ENCODE data around the gene MBLAC1.

MBLAC1 gene, protein sequence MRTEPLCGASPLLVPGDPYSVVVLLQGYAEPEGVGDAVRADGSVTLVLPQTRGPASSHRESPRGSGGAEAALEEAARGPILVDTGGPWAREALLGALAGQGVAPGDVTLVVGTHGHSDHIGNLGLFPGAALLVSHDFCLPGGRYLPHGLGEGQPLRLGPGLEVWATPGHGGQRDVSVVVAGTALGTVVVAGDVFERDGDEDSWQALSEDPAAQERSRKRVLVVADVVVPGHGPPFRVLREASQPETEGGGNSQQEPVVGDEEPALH

DNA sequence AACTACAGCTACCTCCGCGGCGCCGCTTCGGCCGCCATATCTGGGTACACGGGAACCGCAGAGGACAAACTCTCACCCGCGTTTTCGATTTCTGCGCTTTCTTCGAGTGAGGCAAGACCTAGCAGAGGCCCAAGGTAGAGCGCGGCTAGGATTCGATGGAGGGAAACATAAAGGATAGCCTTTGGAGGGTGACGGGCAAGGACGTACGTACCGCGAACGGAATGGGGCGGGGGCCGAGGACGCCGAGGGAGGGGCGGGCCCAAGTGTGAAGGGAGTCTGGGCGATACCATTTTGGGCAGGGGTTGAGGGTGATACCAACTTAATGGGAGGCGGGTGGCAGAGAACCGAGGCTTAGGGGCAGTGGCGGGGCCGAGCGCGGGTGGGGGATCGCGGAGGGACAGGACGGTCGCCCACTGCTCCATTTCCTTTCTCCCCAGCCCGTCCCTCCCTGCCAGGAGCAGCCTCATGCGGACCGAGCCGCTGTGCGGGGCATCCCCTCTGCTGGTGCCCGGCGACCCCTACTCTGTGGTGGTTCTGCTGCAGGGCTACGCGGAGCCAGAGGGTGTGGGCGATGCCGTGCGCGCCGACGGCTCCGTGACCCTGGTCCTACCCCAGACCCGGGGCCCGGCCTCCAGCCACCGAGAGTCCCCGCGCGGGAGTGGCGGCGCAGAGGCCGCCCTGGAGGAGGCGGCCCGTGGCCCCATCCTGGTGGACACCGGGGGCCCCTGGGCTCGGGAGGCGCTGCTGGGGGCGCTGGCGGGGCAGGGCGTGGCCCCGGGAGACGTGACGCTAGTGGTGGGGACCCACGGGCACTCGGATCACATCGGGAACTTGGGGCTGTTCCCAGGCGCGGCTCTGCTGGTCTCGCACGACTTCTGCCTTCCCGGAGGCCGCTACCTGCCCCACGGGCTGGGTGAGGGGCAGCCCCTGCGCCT lies at the start of gene MBLAC1:
Gene MBLAC1, plus strand, starts transcription at position 37 of the 935 bp plus-strand sequence. Its CDS starts 429 bp downstream, at position 466.
- DNase-seq, result peak; percentile 80 to 84

DNA sequence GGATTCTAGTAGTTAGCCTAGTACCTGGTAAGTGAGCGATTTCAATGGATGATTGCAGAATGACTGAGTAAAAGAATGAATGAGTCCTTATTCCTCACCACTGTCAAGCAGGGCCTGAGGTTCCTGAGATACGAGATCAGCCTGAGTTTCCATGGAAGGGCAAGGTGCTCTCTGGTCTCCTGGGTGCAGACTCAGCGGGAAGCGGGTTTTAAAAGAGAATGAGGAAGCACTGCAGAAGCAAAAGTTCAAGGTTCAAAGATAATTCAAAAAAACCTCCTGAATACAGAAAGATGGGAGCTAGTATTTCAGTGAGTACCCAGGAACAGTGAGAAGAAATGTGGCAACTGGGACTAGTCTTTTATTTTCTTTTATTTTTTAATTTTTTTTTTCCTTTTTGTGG lies 49.6 kb upstream of the MBLAC1 start:
- no peak for DNase-seq

DNA sequence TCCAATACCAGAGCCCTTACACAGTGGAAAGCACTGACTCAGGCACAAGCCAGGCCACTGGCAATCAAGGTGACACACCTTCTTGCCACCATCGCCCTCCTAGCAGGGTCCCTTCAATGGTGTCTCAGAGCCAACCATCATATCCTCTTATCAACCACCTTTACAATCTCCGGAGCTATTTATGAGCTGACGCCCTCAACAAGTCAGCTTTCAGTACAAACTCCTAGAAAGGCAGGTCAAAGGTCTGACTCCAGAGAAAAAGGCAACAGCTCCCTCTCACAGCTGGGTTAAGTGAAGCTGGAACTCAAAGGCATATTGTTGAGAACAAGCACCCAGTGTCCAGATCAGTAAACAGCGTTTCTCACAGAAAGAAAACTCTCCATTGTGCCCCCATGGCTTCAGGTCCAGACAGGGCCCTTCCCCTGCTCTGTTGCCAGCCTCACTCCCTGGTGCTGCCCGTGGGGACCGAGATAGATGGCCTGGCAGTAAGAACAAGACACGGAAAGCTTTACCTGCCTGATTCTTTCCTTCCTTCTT lies 47.7 kb upstream of the MBLAC1 start:
- DNase-seq, result no peak

DNA sequence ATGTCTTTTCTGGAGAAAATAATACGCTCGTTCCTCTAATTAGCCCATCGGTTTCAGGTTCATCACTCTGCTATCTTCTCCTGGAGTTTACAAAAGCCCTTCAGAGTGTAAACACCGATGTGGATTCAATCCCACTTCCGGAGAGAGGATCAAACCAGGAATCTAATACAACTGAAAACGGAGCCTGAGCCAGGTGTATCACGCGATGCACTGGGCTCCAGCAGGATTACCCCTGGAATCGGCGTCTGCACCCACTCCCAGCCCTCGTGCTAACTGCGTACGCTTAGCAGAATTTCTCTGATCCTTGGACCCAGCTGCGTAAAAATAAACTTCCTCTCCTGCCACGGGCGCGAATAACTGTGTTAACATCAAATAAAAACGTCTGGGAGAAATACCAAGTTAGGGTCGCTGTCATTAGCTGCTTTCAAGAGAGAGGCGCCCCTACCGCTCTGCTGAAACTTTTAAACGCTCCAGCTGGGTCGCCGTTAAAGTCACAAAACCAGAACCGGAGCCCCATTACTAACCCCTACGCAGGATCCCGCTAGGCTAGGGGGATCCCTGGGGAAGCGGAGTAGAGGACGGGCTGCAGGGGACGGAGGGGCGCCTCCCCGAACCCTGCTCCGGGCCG lies 45.7 kb upstream of the MBLAC1 start:
- DNase-seq, result no peak

DNA sequence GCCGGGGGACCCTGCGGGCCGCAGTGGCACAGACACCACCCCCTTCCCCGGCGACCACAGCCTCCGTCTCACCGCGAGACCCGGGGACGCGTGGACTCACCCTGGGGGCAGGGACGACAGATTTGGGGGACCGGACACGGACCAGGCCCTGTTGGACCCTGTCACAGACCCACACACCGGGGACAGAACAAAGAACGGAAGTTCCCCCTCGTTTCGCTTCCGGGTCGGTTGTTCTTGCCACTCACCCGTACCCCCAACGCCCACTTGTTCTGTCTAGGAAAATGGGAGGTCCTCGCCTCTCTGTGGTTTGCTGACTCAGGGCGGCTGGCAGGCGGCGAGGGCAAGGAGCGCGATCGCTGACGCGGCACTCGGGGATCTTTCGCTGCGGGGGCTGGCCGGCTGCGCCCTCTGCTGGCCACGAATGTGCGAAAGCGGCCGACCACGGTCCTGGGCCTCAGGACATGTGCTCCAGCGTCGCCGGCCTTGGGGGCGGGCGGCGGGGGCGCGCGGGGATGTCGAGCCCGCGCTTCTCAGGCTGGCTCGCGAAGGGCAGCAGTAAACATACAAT lies 45.1 kb upstream of the MBLAC1 start, which contains the start of gene ZNF3:
Gene ZNF3, minus strand, starts transcription at position 189 of the 568 bp plus-strand sequence. CDS start 4,366 bp downstream, outside the sequence.
- peak; percentile 91 to 98 for DNase-seq

DNA sequence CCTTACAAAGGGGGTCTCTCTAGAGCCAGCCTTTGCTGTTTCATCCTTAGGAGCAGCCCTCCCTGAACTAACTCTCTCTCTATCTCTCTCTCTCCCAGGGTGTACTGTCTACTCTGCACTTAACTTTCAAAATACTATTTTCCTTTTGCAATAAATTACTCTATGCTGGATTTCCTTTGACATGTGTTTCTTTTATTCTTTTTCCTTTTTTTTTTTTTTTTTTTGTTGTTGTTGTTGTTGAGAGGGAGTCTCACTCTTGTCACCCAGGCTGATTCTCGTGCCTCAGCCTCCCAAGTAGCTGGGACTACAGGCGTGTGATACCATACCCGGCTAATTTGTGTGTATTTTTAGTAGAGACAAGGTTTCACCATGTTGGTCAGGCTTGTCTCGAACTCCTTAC lies 43.8 kb upstream of the MBLAC1 start:
- DNase-seq, result no peak

DNA sequence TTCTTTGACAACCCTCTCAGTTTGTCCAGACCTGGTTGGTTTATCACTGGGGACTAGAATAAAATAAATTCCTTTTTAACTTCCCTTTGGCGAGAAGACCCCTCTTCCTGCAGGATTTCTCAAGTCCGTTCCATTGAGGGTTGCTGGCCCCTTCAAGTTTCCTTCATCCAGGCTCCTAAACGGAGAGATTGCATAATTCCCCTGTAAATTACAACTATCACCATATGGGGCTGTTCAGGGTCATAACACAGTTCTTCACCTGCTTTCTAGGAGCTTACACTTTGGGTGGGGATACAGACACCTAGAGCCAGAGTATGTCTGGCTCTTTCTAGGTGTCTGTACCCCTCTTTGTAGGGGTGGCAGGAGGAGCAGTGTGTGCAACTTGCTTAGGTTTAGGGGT lies 41.3 kb upstream of the MBLAC1 start:
- DNase-seq, result no peak

DNA sequence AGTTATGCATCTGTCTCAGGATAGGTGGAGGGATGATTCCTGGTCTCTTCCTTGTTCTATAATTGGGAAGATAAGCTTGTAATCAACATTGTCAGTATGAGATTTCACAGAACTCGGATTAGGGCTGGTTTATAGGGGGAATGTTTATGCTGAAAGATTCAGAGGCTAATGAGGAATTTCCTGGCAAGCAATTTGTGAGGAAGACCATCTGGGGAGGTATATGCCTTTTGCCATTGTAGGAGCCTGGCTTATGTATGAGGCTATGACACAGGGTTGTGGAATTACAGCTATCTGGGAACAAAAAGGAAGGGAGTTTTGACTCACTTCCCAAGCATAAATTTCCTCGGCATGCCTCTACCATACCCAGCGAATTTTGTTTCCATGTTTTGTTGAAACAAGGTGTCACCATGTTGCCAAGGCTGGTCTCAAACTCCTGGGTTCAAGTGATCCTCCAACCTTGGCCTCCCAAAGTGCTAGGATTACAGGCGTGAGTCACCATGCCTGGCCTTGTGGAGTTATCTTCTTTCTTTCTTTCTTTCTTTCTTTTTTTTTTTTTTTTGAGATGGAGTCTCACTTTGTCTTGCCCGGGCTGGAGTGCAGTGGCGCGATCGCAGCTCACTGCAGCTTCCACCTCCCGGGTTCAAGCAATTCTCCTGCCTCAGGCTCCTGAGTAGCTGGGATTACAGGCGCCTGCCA lies 39.6 kb upstream of the MBLAC1 start:
- no peak for DNase-seq

DNA sequence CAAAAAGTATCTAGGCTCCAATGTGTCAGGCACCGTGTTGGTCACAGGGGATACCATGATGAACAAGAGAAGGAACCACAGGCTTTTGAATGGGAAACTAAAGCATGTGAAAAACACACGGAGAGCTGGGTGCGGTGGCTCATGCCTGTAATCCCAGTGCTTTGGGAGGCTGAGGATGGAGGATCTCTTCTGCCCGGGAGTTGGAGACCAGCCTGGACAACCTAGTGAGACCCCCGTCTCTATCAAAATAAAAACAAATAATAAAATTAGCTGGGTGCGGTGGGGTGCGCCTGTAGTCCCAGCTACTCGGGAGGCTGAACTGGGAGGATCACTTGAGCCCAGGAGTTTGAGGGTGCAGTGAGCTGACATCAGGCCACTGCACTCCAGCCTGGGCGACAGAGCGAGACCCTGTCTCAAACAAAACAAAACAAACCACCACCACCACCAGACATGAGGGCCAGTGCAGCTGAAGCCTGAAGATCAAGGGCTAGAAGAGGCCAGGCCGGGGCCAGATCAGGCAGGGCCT lies 38.6 kb upstream of the MBLAC1 start:
- DNase-seq, result no peak

DNA sequence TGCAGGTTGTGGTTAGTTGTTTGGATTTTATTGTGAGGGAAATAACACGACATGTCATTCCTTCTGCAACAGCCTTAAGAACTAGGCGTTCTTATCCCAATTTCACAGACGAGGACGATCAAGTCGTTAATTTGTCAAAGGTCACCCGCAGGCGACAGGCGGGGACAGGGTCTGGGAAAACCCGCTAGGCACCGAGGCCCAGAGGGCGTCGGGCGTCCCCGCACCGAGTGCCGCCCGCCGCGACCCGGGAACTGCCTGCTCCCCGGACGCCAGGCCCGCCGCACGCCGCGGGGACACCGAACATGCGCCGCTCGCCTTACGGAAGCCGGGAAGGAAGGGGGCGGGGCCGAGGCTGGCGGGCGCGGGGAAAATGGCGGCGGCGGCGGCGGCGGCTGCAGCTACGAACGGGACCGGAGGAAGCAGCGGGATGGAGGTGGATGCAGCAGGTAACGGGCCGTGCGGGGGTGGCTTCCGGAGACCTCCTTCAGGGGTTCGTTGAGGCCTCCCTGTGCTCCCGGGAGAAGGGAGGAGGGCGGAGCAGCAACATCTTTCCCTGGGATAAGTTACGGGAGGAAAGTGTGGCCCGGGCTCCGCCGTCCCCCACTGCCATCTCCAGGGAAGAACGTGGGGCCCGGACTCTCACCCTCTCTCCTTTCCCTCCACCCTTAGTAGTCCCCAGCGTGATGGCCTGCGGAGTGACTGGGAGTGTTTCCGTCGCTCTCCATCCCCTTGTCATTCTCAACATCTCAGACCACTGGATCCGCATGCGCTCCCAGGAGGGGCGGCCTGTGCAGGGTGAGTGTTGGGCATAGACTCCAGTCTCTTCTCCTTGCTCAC lies 37.9 kb upstream of the MBLAC1 start, which contains the start of gene COPS6:
Gene COPS6, plus strand, starts transcription at position 349 of the 837 bp plus-strand sequence. Its CDS starts 22 bp downstream, at position 371.
- peak; percentile 7 to 74 for DNase-seq

DNA sequence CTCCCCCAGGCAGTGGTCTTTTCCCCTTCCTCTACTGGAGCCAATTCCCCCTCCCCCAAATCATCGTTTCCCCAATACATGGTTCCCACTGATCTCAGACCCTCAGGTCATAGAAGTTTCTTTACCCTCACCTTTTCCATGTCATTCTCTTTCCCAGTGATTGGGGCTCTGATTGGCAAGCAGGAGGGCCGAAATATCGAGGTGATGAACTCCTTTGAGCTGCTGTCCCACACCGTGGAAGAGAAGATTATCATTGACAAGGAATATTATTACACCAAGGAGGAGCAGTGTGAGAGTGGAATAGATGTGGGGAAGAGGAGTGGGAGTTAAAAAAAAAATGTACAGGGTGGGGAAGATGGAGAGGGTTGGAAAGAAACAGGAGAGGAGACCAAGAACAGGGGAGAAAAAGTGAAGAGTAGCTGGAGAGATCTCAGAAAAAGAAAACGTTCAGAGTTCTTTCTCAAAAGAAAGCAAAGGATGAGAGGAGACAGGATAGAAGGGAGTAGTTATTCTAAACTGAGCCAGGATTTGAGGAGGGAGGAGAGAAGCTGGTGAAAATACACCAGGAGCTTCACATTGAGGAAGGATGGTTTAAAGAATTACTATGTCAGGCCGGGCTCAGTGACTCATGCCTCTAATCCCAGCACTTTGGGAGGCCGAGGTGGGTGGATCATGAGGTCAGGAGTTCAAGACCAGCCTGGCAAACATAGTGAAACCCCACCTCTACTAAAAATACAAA lies 37.1 kb upstream of the MBLAC1 start:
- DNase-seq, result no peak

DNA sequence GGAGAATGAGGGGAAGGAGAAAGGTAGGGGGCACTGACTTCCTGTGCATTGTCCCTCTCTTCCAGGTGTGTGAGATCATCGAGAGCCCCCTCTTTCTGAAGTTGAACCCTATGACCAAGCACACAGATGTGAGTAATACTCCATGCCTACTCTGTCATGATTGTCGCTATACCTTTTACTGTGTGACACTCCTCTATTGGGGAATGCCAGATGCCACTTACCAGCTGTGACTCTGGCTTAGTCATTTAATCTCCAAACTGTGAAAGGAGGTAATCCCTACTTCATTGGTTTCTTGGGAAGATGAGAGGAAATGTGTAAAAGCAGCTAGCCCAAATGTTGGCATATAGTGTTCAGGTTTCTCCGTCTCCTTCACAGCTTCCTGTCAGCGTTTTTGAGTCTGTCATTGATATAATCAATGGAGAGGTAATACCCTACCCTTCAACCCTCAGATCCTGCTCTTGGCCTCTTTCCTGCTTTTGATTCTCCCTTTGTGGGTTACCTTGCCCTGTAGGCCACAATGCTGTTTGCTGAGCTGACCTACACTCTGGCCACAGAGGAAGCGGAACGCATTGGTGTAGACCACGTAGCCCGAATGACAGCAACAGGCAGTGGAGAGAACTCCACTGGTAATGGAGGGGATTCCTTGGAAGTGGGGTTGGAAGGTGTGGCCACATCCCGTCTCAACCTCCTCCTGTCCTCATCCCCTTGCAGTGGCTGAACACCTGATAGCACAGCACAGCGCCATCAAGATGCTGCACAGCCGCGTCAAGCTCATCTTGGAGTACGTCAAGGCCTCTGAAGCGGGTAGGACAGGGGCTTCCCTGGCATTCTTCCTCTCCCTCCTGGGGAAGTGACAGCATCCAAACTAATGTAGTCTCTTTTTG lies 36.0 kb upstream of the MBLAC1 start:
- DNase-seq, result no peak

DNA sequence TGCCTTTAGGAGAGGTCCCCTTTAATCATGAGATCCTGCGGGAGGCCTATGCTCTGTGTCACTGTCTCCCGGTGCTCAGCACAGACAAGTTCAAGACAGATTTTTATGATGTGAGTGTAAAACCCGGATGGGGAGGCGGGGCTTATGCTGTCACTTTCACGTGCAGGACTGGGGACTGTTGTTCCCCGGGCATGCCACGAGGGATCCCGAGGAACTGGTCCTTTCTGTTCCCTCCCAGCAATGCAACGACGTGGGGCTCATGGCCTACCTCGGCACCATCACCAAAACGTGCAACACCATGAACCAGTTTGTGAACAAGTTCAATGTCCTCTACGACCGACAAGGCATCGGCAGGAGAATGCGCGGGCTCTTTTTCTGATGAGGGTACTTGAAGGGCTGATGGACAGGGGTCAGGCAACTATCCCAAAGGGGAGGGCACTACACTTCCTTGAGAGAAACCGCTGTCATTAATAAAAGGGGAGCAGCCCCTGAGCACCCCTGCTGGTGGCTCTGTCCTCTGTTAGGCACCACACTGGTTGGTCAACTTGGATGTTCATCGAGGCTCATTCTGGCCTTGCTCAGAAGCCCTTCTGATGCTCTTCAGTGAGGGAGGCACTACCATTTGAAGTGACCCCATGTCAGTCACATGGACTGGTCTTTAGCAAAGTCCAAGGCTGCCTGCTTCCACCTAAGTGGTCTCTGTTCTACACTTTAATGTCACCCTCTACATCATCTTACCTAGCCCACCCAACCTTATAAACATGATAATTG lies 35.2 kb upstream of the MBLAC1 start:
- DNase-seq, result no peak

DNA sequence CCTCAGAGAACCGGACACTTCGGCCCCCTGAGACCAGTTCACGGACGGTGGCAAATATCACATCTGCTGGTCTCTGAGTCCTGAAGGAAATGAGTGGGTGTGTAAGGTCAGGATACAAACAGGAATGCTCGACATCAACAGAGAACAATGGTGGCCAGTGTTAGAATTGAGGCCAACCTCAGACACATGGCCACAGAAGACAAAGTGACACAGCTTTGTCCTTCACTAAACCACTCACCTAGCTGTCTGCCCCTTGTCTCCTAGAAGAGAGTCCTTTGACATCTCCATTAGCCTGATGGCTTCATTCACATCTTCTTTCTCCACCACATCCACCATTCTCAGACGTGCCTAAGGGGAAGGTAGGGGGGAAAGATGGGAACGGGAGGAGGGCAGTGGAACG lies 33.7 kb upstream of the MBLAC1 start:
- DNase-seq, result no peak

DNA sequence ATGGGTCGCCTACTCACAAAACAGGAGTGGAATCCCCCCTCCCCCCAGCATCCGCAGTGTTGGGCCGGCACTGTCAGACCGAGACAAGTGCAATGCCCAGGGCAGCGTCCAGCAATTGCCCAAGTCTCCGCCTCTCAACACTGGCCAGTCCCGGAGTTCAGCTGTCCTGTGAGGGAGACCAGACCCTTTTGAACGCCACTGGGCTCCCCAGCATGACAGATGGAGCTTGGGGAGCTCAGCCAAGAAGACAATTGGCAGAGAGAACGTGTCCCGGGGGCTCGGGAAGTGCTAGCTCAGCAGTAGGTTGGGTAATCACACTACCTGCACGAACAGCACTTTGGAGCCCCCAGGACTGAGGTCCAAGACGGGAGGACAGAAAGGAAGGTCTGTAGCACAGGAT lies 33.3 kb upstream of the MBLAC1 start:
- no peak for DNase-seq

DNA sequence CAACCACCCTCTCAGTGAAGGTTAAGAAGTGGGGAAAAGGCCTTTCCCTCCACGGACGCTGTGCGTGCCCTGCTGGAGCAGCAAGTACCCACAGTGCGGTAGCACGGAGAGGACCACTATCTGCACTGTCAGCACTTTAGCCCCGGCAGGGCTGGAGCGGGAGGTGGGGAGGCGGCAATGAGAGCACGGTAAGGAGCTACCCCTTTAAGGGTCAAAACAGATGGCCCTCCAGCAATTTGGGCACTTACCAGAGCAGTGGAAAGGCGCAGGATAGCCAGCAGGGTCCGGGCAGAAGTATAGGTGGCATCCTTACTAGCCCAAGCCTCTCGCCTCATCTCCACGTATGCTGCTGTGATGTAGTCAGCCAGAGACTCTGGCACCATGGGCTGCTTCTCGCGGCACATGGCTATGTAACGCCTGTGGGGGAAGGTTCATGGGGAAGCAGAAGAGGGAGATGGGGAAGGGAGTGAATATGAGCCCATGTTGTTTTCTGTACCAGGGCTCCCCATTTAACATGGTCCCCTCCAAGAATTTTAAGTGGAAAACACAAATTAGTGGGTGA lies 32.8 kb upstream of the MBLAC1 start:
- no peak for DNase-seq

DNA sequence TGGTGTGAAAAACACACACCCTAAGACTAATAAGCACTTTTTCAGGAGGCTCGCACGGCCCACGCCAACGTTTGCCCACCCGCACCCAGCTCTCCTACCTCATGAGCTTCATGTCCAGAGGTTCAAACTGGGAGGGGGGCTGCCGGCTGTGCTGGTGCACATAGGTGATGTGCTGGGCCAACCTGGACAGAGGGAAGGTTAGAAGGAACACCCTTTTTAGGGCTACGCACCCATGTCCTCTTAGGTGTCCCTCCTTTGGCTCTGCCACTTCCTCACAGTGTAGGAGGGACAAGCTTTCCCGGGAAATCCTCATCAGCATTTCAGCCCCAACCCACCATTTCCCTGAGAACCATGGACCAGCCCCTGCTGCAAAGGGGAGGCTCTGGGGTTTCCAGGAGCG lies 31.5 kb upstream of the MBLAC1 start:
- no peak for DNase-seq

DNA sequence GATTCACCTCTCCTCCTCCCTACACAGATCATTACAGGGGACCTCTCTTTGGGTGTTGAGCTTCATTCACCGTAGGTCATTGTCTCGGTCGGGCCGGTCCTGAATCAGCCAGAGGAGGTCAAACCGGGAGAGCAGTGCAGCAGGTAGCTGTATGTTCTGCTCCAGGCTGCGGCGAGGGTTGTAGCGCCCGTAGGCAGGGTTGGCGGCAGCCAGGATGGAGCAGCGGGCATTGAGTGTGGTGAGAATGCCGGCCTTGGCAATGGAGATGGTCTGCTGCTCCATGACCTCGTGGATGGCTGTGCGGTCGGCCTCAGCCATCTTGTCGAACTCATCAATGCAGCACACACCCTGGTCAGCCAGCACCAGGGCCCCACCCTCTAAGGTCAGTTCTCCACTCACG lies 31.1 kb upstream of the MBLAC1 start:
- no peak for DNase-seq

All from bone marrow (tissue), 2 donors.